Rectal smooth muscle tissue (tissue), 1 donor: ENCODE measurements around the gene C6orf141.

Experiments
- H3K27ac ChIP-seq: one replicate; pipeline ENCODE4 v1.7.0; 2013; ENCODE audit warnings: low read depth, low read length, inconsistent platforms
- H3K27me3 ChIP-seq: one replicate; pipeline ENCODE4 v1.7.0; 2013; ENCODE audit warnings: low read length; ENCODE audit not compliant: control insufficient read depth, insufficient read depth
- H3K36me3 ChIP-seq: one replicate; pipeline ENCODE4 v1.7.0; 2013; ENCODE audit warnings: low read length; ENCODE audit not compliant: control insufficient read depth, insufficient read depth
- H3K4me1 ChIP-seq: one replicate; pipeline ENCODE4 v1.7.0; 2013; ENCODE audit warnings: low read length; ENCODE audit not compliant: control insufficient read depth, insufficient read depth
- H3K4me3 ChIP-seq: one replicate; pipeline ENCODE4 v1.7.0; 2013; ENCODE audit warnings: low read length
- H3K9ac ChIP-seq: one replicate; pipeline ENCODE4 v1.7.0; 2013; ENCODE audit warnings: low read length

C6orf141 gene

GRCh38 chr6:49523901-49524300 lies 26.6 kb upstream of the C6orf141 start:
- no peak overlapping the region for H3K4me3 ChIP-seq
- H3K36me3 ChIP-seq = no peaks in the 10 kb centered on the region
- no peaks in the 10 kb centered on the region for H3K27me3 ChIP-seq
- H3K9ac ChIP-seq = no peak overlapping the region
- H3K27ac ChIP-seq = no peak overlapping the region
- no peaks in the 10 kb centered on the region for H3K4me1 ChIP-seq

DNA sequence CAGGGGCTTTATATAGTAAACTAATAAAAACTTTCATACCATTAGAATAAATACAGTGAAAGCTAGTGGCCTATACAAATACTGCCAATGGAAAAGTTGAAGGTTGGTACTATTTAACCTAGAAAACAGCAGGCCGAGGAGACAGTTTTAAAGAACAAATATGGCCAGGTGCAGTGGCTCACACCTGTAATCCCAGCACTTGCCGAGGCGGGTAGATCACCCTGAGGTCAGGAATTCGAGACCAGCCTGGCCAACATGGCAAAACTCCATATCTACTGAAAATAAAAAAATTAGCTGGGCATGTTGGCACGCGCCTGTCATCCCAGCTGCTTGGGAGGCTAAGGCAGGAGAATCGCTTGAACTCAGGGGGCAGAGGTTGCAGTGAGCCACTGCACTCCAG lies 25.9 kb upstream of the C6orf141 start:
- no peak overlapping the region for H3K9ac ChIP-seq
- H3K4me1 ChIP-seq = no peaks in the 10 kb centered on the region
- H3K27me3 ChIP-seq = no peaks in the 10 kb centered on the region
- H3K36me3 ChIP-seq = no peaks in the 10 kb centered on the region
- H3K27ac ChIP-seq = no peak overlapping the region
- H3K4me3 ChIP-seq = no peak overlapping the region

- no peak overlapping the region for H3K9ac ChIP-seq
- no peaks in the 10 kb centered on the region for H3K36me3 ChIP-seq
- H3K27ac ChIP-seq = no peak overlapping the region
- no peak overlapping the region for H3K4me3 ChIP-seq
- no peaks in the 10 kb centered on the region for H3K27me3 ChIP-seq
- H3K4me1 ChIP-seq = no peaks in the 10 kb centered on the region
These were observed 23.9 kb upstream of the C6orf141 start for GRCh38 chr6:49526598-49526997.

- H3K4me3 ChIP-seq = no peak overlapping the region
- no peak overlapping the region for H3K27ac ChIP-seq
- H3K4me1 ChIP-seq = no peaks in the 10 kb centered on the region
- no peak overlapping the region for H3K9ac ChIP-seq
- H3K36me3 ChIP-seq = no peaks in the 10 kb centered on the region
- H3K27me3 ChIP-seq = no peaks in the 10 kb centered on the region
These were observed 23.1 kb upstream of the C6orf141 start for GRCh38 chr6:49527320-49527719.

GRCh38 chr6:49528571-49528970 lies 21.9 kb upstream of the C6orf141 start:
- no peaks in the 10 kb centered on the region for H3K27me3 ChIP-seq

GRCh38 chr6:49530141-49530776 lies 20.2 kb upstream of the C6orf141 start:
- H3K9ac ChIP-seq = no peak overlapping the region
- H3K36me3 ChIP-seq = no peaks in the 10 kb centered on the region
- H3K4me3 ChIP-seq = no peak overlapping the region
- no peaks in the 10 kb centered on the region for H3K27me3 ChIP-seq
- no peaks in the 10 kb centered on the region for H3K4me1 ChIP-seq
- H3K27ac ChIP-seq = no peak overlapping the region

More at GRCh38 chr6:49528571-49528970, 21.9 kb upstream of the C6orf141 start:
- no peak overlapping the region for H3K4me3 ChIP-seq
- H3K4me1 ChIP-seq = no peaks in the 10 kb centered on the region
- no peak overlapping the region for H3K9ac ChIP-seq
- no peaks in the 10 kb centered on the region for H3K36me3 ChIP-seq
- no peak overlapping the region for H3K27ac ChIP-seq

GRCh38 chr6:49531774-49532569 lies 18.5 kb upstream of the C6orf141 start:
- no peaks in the 10 kb centered on the region for H3K36me3 ChIP-seq
- no peak overlapping the region for H3K9ac ChIP-seq
- H3K27ac ChIP-seq = no peak overlapping the region
- no peak overlapping the region for H3K4me3 ChIP-seq
- H3K27me3 ChIP-seq = no peaks in the 10 kb centered on the region
- H3K4me1 ChIP-seq = no peaks in the 10 kb centered on the region

GRCh38 chr6:49535795-49536194 lies 14.7 kb upstream of the C6orf141 start:
- Histone ChIP-seq H3K4me3 (no peak overlapping the region), H3K27me3 (no peaks in the 10 kb centered on the region), H3K27ac (no peak overlapping the region), H3K4me1 (no peaks in the 10 kb centered on the region), H3K9ac (no peak overlapping the region), H3K36me3 (no peaks in the 10 kb centered on the region)

- no peaks in the 10 kb centered on the region for H3K27me3 ChIP-seq
- no peaks in the 10 kb centered on the region for H3K36me3 ChIP-seq
- no peak overlapping the region for H3K4me3 ChIP-seq
- H3K27ac ChIP-seq = no peak overlapping the region
- no peaks in the 10 kb centered on the region for H3K4me1 ChIP-seq
- H3K9ac ChIP-seq = no peak overlapping the region
These were observed 11.4 kb upstream of the C6orf141 start for GRCh38 chr6:49539102-49539501.

GRCh38 chr6:49540614-49541013 lies 9.9 kb upstream of the C6orf141 start:
- H3K27ac ChIP-seq = no peak overlapping the region
- H3K4me1 ChIP-seq = no peaks in the 10 kb centered on the region
- no peaks in the 10 kb centered on the region for H3K27me3 ChIP-seq
- no peak overlapping the region for H3K4me3 ChIP-seq
- H3K36me3 ChIP-seq = no peaks in the 10 kb centered on the region
- no peak overlapping the region for H3K9ac ChIP-seq

GRCh38 chr6:49541210-49541724 lies 9.2 kb upstream of the C6orf141 start:
- H3K4me1 ChIP-seq = no peaks in the 10 kb centered on the region
- H3K27ac ChIP-seq = no peak overlapping the region
- no peaks in the 10 kb centered on the region for H3K36me3 ChIP-seq
- H3K4me3 ChIP-seq = no peak overlapping the region
- no peaks in the 10 kb centered on the region for H3K27me3 ChIP-seq
- no peak overlapping the region for H3K9ac ChIP-seq

DNA sequence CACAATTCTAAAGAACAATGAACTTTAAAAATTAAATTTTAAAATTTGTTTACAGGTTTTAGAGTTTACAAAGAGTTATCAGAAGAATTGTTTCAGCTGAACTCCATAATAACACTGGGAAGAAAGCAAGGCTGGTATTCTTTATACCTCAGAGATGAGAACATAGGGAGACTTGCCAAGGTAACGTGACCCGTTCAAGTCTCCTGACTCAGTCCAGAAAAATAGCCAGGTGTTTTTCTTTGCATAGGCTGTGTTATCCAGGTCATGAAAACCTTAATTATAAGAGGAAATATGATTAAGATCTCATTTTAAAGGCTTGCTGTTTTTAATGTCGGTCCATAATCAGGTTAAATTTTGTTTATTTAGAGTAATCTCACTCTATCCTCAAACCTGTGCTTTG lies 8.5 kb upstream of the C6orf141 start:
- H3K27me3 ChIP-seq = no peaks in the 10 kb centered on the region
- H3K9ac ChIP-seq = no peak overlapping the region
- no peaks in the 10 kb centered on the region for H3K4me1 ChIP-seq
- no peaks in the 10 kb centered on the region for H3K36me3 ChIP-seq
- no peak overlapping the region for H3K4me3 ChIP-seq
- H3K27ac ChIP-seq = no peak overlapping the region
